AG04449 (cell line): ENCODE results near the gene ISM2.

Experiments used
- CTCF ChIA-PET: fragments of 350-600 bp; formaldehyde crosslinking; extraction: SDS; loops from one replicate; lab custom pipeline; 2021; ENCODE audit warnings: antibody characterized with exemption; lab: Yijun Ruan, JAX
- POLR2A ChIA-PET: fragments of 400-600, 350-600 bp; formaldehyde crosslinking; extraction: SDS; loops from one replicate; lab custom pipeline; 2020; ENCODE audit warnings: antibody characterized with exemption, inconsistent platforms; lab: Yijun Ruan, JAX
- DNase-seq: peaks from one replicate; pipeline ENCODE4 v3.0.0-alpha.2; 2010; ENCODE audit warnings: low read depth, low spot score
- H3K4me3 ChIP-seq: 2 replicates; pipeline ENCODE4 v1.5.1; 2011; ENCODE audit warnings: low read depth, mild to moderate bottlenecking, control low read depth, low read length
- TF ChIP-seq, protein P1 (sequence below): IDR thresholded peaks from one replicate; pipeline ENCODE4 v1.5.1; 2011; ENCODE audit warnings: mild to moderate bottlenecking, moderate library complexity, low read length, control low read depth, inconsistent platforms; ENCODE audit not compliant: insufficient read depth; ENCODE audit errors: missing control alignments

ISM2 gene

DNA sequence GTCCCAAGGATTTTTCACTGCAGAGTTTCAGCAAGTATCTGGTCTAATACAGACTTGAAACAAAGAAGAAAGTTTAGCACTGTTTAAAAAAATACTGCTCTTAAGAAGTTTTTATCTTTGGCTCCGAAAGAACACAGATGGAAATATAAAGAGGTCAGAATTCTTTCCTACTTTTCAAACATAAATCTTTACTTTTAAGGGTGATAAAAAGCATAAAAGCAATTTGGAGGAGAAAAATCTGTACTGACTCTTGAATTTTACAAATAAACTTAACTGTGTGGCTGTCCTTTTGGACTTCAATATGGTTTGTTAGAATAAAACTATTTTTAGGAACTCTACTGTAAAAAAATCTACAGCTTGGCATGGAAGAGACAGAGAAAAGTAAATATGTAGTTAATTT is 27.6 kb upstream of the ISM2 start:
- no peak for DNase-seq
- ChIA-PET POLR2A (no interaction called here), CTCF (no interaction called here)
- H3K4me3 ChIP-seq = no peak overlapping the region
- TF ChIP-seq, protein P1, sequence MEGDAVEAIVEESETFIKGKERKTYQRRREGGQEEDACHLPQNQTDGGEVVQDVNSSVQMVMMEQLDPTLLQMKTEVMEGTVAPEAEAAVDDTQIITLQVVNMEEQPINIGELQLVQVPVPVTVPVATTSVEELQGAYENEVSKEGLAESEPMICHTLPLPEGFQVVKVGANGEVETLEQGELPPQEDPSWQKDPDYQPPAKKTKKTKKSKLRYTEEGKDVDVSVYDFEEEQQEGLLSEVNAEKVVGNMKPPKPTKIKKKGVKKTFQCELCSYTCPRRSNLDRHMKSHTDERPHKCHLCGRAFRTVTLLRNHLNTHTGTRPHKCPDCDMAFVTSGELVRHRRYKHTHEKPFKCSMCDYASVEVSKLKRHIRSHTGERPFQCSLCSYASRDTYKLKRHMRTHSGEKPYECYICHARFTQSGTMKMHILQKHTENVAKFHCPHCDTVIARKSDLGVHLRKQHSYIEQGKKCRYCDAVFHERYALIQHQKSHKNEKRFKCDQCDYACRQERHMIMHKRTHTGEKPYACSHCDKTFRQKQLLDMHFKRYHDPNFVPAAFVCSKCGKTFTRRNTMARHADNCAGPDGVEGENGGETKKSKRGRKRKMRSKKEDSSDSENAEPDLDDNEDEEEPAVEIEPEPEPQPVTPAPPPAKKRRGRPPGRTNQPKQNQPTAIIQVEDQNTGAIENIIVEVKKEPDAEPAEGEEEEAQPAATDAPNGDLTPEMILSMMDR = no peak

DNA sequence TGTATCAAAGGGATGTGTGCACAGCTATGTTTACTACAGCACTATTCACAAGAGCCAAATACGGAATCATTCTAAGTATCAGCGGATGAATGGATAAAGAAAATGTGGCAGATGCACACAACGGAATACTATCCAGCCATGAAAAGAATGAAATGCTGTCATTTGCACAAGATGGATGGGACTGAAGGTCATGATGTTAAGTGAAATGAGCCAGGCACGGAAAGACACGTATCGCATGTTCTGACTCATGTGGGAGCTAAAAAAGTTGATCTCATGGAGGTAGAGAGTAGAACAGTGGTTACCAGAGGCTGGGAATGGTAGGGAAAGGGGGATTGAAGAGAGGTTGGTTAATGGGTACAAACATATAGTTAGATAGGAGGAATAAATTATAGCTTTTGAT is 25.9 kb upstream of the ISM2 start:
- ChIA-PET POLR2A (no interaction called here), CTCF (interaction anchor here (0.7 to 1.5 kb wide), 4 partner anchors 10 to 29 kb away, joined by 3 to 4 read pairs (median 3); no protein-coding TSS in a partner anchor)

GRCh38 chr14:77523109-77523508 is 24.5 kb upstream of the ISM2 start:
- ChIA-PET POLR2A (no interaction called here), CTCF (no interaction called here)
- no peak overlapping the region for H3K4me3 ChIP-seq
- DNase-seq = no peak
- TF ChIP-seq, protein P1 = no peak

More for the DNA sequence above, 25.9 kb upstream of the ISM2 start:
- DNase-seq = no peak
- H3K4me3 ChIP-seq = no peak overlapping the region
- TF ChIP-seq, protein P1 = no peak

DNA sequence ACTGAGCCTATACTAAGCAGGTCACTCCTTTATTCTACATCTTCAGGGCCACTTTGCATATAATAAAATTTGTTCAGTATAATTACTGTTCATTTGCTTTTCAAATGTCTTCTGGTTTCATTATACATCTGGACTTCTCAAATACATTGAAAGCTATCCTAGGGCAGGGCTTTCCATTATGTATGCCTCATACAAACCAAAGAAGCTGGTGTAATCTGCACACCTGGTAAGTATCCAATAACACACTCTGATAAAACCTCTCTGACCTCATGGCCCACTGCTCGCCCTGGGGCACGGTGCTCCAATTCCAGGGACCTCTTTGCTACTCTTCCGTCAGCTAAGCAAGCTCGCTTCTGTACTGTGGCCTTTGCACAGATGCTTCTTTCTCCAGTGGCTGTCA is 21.9 kb upstream of the ISM2 start:
- DNase-seq = no peak
- ChIA-PET POLR2A (no interaction called here), CTCF (interaction anchor here (0.7 to 1.1 kb wide), 2 partner anchors 14 to 61 kb away, joined by 3 read pairs; no protein-coding TSS in a partner anchor)
- TF ChIP-seq, protein P1 = no peak
- H3K4me3 ChIP-seq = no peak overlapping the region

- CTCF ChIA-PET = interaction anchor here (1.4 to 1.5 kb wide), 2 partner anchors 36 to 57 kb away, joined by 3 to 4 read pairs; no protein-coding TSS in a partner anchor
- TF ChIP-seq, protein P1 = no peak
- POLR2A ChIA-PET = no interaction called here
- no peak for DNase-seq
- H3K4me3 ChIP-seq = no peak overlapping the region
Measured at GRCh38 chr14:77516126-77516525, 17.5 kb upstream of the ISM2 start.

GRCh38 chr14:77511486-77512162 is 13.0 kb upstream of the ISM2 start:
- DNase-seq = no peak
- TF ChIP-seq, protein P1 = no peak
- ChIA-PET POLR2A (no interaction called here), CTCF (interaction anchor here (1.9 kb wide), 1 partner anchor 52 kb away, joined by 4 read pairs; no protein-coding TSS in a partner anchor)
- no peak overlapping the region for H3K4me3 ChIP-seq
